Measurements from ENCODE around the gene ZNF750.

DNA sequence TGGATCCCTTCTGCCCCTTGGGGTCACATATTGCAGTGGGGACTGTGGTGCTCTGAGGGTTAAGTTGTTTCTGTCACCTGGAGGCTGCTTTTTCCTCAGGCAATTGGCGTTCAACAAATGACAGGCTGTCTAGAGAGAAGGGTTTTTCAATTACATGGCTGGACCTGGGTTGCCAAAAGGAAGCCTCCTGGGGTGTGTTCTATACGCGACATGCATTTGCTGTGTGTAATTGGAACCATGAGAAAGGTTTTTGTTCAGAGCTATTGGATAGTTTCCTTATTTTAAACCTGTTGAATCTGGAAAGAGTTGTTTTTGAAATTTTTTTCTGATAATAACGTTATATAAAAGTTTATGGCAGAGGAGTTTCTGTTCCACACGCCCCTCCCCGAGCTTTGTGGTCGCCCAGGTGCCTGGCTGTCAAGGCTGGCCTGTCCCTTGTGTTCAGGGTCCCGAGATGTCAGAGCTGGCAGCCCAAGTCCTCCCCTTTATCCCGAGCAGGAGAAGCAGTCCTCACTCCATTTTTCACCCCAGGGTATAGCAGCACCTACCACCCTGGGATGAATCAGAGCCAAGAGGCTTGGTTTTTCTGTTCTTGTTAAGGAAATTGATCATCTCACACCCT, 26.1 kb upstream of the ZNF750 start:
- TF ChIP-seq, protein P1, sequence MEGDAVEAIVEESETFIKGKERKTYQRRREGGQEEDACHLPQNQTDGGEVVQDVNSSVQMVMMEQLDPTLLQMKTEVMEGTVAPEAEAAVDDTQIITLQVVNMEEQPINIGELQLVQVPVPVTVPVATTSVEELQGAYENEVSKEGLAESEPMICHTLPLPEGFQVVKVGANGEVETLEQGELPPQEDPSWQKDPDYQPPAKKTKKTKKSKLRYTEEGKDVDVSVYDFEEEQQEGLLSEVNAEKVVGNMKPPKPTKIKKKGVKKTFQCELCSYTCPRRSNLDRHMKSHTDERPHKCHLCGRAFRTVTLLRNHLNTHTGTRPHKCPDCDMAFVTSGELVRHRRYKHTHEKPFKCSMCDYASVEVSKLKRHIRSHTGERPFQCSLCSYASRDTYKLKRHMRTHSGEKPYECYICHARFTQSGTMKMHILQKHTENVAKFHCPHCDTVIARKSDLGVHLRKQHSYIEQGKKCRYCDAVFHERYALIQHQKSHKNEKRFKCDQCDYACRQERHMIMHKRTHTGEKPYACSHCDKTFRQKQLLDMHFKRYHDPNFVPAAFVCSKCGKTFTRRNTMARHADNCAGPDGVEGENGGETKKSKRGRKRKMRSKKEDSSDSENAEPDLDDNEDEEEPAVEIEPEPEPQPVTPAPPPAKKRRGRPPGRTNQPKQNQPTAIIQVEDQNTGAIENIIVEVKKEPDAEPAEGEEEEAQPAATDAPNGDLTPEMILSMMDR (IDR thresholded peaks at IDR 0.05), result no peak
- no peak for TF ChIP-seq POLR2A (IDR thresholded peaks at IDR 0.05)
